K562 (cell line): Measurements from ENCODE around the gene PPP1R12C. TPM values are rescaled to one million over a fixed set of nuclear protein-coding genes. Genes with fewer than 3 reads are reported as not detected.

Source experiments
- ATAC-seq: fragments of 200-7000 bp; cut with Tn5 transposase; 3 replicates; pipeline ENCODE4 v1.9.1; 2020; ENCODE audit warnings: moderate library complexity
- BruUV-seq: library from RNA; stranded (reverse); fragments of 400-500 nt; replicated peaks from 2 replicates; lab custom pipeline; 2021; lab: Mats Ljungman, UMichigan
- CTCF ChIA-PET: fragments of 300-600 bp; formaldehyde crosslinking; extraction: SDS; loops from one replicate; lab custom pipeline; 2021; ENCODE audit warnings: low intra/inter-chr PET ratio; lab: Yijun Ruan, JAX
- POLR2A ChIA-PET: fragments of 300-600, 350-650 bp; sonication (Branson Sonifier 250); formaldehyde crosslinking; extraction: SDS; loops from one replicate; lab custom pipeline; 2021; ENCODE audit warnings: antibody characterized with exemption, inconsistent platforms; lab: Yijun Ruan, JAX
- DNase-seq, 4 experiments: peaks; one replicate each; pipeline versions ENCODE4 v3.0.0 to v3.0.0-alpha.2; 2011 to 2018; ENCODE audit warnings: low spot score in 3 of 4, mixed read lengths in 3 of 4; ENCODE audit errors: extremely low read depth in 1 of 4
- FAIRE-seq: peaks from 2 replicates; lab custom pipeline; 2011; peaks lifted over from hg19 to GRCh38; lab: Jason Lieb, UNC
- H2AFZ ChIP-seq: 2 replicates; pipeline ENCODE4 v1.6.0; 2011; ENCODE audit warnings: low read depth, low read length, control low read depth, inconsistent platforms
- H3K27ac ChIP-seq: fragments of 200-600 bp; 3 replicates; pipeline ENCODE4 v1.8.0; 2011; ENCODE audit warnings: low read depth, mild to moderate bottlenecking, control low read depth, inconsistent platforms, low read length, moderate library complexity, mixed read lengths; ENCODE audit errors: extremely low read depth
- H3K27me3 ChIP-seq, 2 experiments: fragments of 300-600 bp in 1 of 2; 2 replicates in 1 of 2; 3 replicates in 1 of 2; pipeline versions ENCODE4 v1.6.0 to v1.8.0; 2011; ENCODE audit warnings: inconsistent platforms in 2 of 2, low read length in 2 of 2, mild to moderate bottlenecking in 1 of 2, mixed read lengths in 1 of 2, moderate library complexity in 1 of 2; ENCODE audit not compliant: control insufficient read depth in 2 of 2, insufficient read depth in 2 of 2
- H3K36me3 ChIP-seq: fragments of 300-600 bp; 3 replicates; pipeline ENCODE4 v1.8.0; 2011; ENCODE audit warnings: mild to moderate bottlenecking, low read length, inconsistent platforms; ENCODE audit not compliant: control insufficient read depth, insufficient read depth
- H3K4me1 ChIP-seq, 2 experiments: fragments of 200-600 bp in 1 of 2; replicated peaks in 1 of 2; 2 replicates in 1 of 2; 3 replicates in 1 of 2; pipeline versions ENCODE4 v1.5.1 to v1.8.0; 2011; ENCODE audit warnings: inconsistent platforms in 2 of 2, low read length in 2 of 2, mild to moderate bottlenecking in 1 of 2, mixed read lengths in 1 of 2, moderate library complexity in 1 of 2; ENCODE audit not compliant: control insufficient read depth in 2 of 2, insufficient read depth in 2 of 2
- H3K4me2 ChIP-seq: 2 replicates; pipeline ENCODE4 v1.6.1; 2011; ENCODE audit warnings: low read length, control low read depth, inconsistent platforms, mixed read lengths; ENCODE audit not compliant: insufficient read depth
- H3K4me3 ChIP-seq: fragments of 200-600 bp; sonication (generic), shearing (Covaris generic); 2 replicates; pipeline ENCODE4 v1.5.1; 2016; ENCODE audit warnings: control low read depth, inconsistent platforms
- H3K79me2 ChIP-seq: fragments of 200-600 bp; 3 replicates; pipeline ENCODE4 v1.8.0; 2011; ENCODE audit warnings: low read length, inconsistent platforms; ENCODE audit not compliant: control insufficient read depth, insufficient read depth
- H3K9ac ChIP-seq, 2 experiments: 2 replicates each; pipeline versions ENCODE4 v1.6.0 to v1.6.1; 2011; ENCODE audit warnings: low read depth in 2 of 2, low read length in 2 of 2, control low read depth in 1 of 2, inconsistent platforms in 1 of 2, mild to moderate bottlenecking in 1 of 2, mixed read lengths in 1 of 2; ENCODE audit not compliant: insufficient read depth in 1 of 2
- H3K9me1 ChIP-seq: one replicate; pipeline ENCODE4 v1.6.0; 2011; ENCODE audit warnings: inconsistent platforms, mild to moderate bottlenecking, low read length, moderate library complexity; ENCODE audit not compliant: control insufficient read depth, insufficient read depth
- H3K9me3 ChIP-seq: replicated peaks from 2 replicates; pipeline ENCODE4 v1.5.1; 2011; ENCODE audit warnings: low read depth, low read length, inconsistent platforms; ENCODE audit not compliant: control insufficient read depth, insufficient read depth
- H4K20me1 ChIP-seq: replicated peaks from 2 replicates; pipeline ENCODE4 v1.6.1; 2011; ENCODE audit warnings: low read length, inconsistent platforms, mixed read lengths; ENCODE audit not compliant: control insufficient read depth, insufficient read depth
- ARID1B ChIP-seq: fragments of 450-650 bp; IDR thresholded peaks from 2 replicates; pipeline ENCODE4 v1.6.1; 2016; ENCODE audit warnings: antibody characterized with exemption, mild to moderate bottlenecking, inconsistent platforms
- CBX1 ChIP-seq: sonication (generic); IDR thresholded peaks from 2 replicates; pipeline ENCODE4 v1.6.1; 2016; ENCODE audit warnings: antibody characterized with exemption, low read depth, mild to moderate bottlenecking
- CREM ChIP-seq: IDR thresholded peaks from 2 replicates; pipeline ENCODE4 v1.6.1; 2014; ENCODE audit warnings: antibody characterized with exemption, low read depth
- DIDO1 ChIP-seq: fragments of 450-650 bp; IDR thresholded peaks from 2 replicates; pipeline ENCODE4 v1.6.1; 2016; ENCODE audit warnings: low read depth, missing biosample characterization, missing genetic modification characterization
- ELK3 ChIP-seq: fragments of 450-650 bp; formaldehyde crosslinking; IDR thresholded peaks from 2 replicates; pipeline ENCODE4 v1.4.0; 2020; ENCODE audit warnings: mild to moderate bottlenecking
- EP300 ChIP-seq: IDR thresholded peaks from 2 replicates; pipeline ENCODE4 v1.6.1; 2012; ENCODE audit warnings: low read length, improper control_type of control experiment
- JUND ChIP-seq, 2 experiments: IDR thresholded peaks; 2 replicates in 1 of 2; 3 replicates in 1 of 2; pipeline ENCODE4 v1.6.1; 2011; ENCODE audit warnings: borderline replicate concordance in 2 of 2, low read depth in 2 of 2, low read length in 2 of 2, improper control_type of control experiment in 1 of 2, missing biosample characterization in 1 of 2, missing genetic modification characterization in 1 of 2, missing genetic modification reagents in 1 of 2
- KLF13 ChIP-seq: fragments of 450-650 bp; IDR thresholded peaks from 2 replicates; pipeline ENCODE4 v1.6.1; 2016; ENCODE audit warnings: missing genetic modification characterization, low read depth, mild to moderate bottlenecking, missing compliant biosample characterization, moderate library complexity, borderline replicate concordance
- MAZ ChIP-seq, 2 experiments: fragments of 450-650 bp in 1 of 2; sonication (generic) in 1 of 2; formaldehyde crosslinking; IDR thresholded peaks in 1 of 2; conservative IDR thresholded peaks in 1 of 2; 2 replicates each; pipeline versions ENCODE4 v1.4.0 to v1.5.0; 2020; ENCODE audit warnings: mild to moderate bottlenecking in 1 of 2, missing genetic modification reagents in 1 of 2
- POLR2B ChIP-seq: fragments of 450-650 bp; IDR thresholded peaks from 2 replicates; pipeline ENCODE4 v1.6.1; 2018; ENCODE audit warnings: low read depth; ENCODE audit not compliant: partially characterized antibody
- RCOR1 ChIP-seq, 2 experiments: IDR thresholded peaks; 2 replicates each; pipeline ENCODE4 v1.6.1; 2012; ENCODE audit warnings: low read depth in 2 of 2, low read length in 2 of 2, borderline replicate concordance in 1 of 2, improper control_type of control experiment in 1 of 2
- SIN3A ChIP-seq, 2 experiments: fragments of 150-350 bp in 1 of 2; IDR thresholded peaks; 2 replicates each; pipeline ENCODE4 v1.6.1; 2011 to 2016; ENCODE audit warnings: borderline replicate concordance in 2 of 2, low read depth in 2 of 2, low read length in 2 of 2, mild to moderate bottlenecking in 2 of 2, moderate library complexity in 2 of 2; ENCODE audit not compliant: control insufficient read depth in 1 of 2
- VEZF1 ChIP-seq: fragments of 200-800 bp; sonication (Bioruptor generic); IDR thresholded peaks from 2 replicates; pipeline ENCODE4 v1.6.1; 2017; ENCODE audit warnings: missing genetic modification characterization, missing compliant biosample characterization
- ZNF586 ChIP-seq: fragments of 450-650 bp; formaldehyde crosslinking; conservative IDR thresholded peaks from 2 replicates; pipeline ENCODE4 v1.4.0; 2020; ENCODE audit warnings: mild to moderate bottlenecking, moderate library complexity
- ZNF740 ChIP-seq, 3 experiments: fragments of 200-800 bp in 1 of 3; sonication (Bioruptor generic) in 1 of 3; sonication (generic) in 1 of 3; formaldehyde crosslinking in 1 of 3; IDR thresholded peaks; 2 replicates each; pipeline versions ENCODE4 v1.6.1 to v1.8.0; 2016 to 2022; ENCODE audit warnings: mild to moderate bottlenecking in 2 of 3, missing compliant biosample characterization in 2 of 3, missing genetic modification characterization in 2 of 3, missing genetic modification reagents in 1 of 3
- WGBS: fragments of 100-300 bp; shearing (Covaris generic); methylation state at CpG from one replicate; pipeline ENCODE4 v1.1.6; 2016; ENCODE audit warnings: low coverage, mixed read lengths; ENCODE audit not compliant: insufficient coverage; ENCODE audit errors: missing lambda C conversion rate; 5-methylcytosine and 5-hydroxymethylcytosine counted together
- in situ Hi-C: fragments of 300-500 bp; cut with MboI; formaldehyde crosslinking; loops from 4 replicates; pipeline ENCODE4 v1.15.0; 2018; ENCODE audit warnings: inconsistent platforms, mixed read lengths
- intact Hi-C: fragments of 100-400 bp; cut with micrococcal nuclease; formaldehyde crosslinking; loops from 2 replicates; pipeline ENCODE4 v1.14.2; 2022
- polyA plus RNA-seq, 8 experiments: library from polyadenylated mRNA; depleted of rRNA in 4 of 8; stranded (reverse) in 5 of 8; unstranded in 3 of 8; fragments of >200 nt; fragmentation: Nextera tagmentation in 2 of 8; fragmentation: Illumina TruSeq in 1 of 8; extraction: Ambion mirVana in 2 of 8; extraction: Trizol in 1 of 8; gene quantifications; 2 replicates each; pipeline versions ENCODE4 v1.2.1 to v1.2.3, GENCODE V29; 2011 to 2014; ENCODE audit warnings: inconsistent platforms in 1 of 8, missing spikeins in 1 of 8
- total RNA-seq, 7 experiments: library from RNA; depleted of rRNA in 6 of 7; stranded (reverse); fragments of >200 nt in 6 of 7; fragmentation: Illumina TruSeq in 2 of 7; extraction: Trizol in 2 of 7; gene quantifications; 2 replicates each; pipeline versions ENCODE4 v1.2.1 to v1.2.3, GENCODE V29; 2011 to 2021; ENCODE audit warnings: low replicate concordance in 1 of 7

The PPP1R12C gene
- total and polyA plus RNA-seq, 9 of the 15 experiments (the other 6 are each of a cell fraction or from before 2014, with no cell fraction given): 1.8 to 136 (median 33.7) TPM

GRCh38 chr19:55115446-55116065, 1.9 kb downstream of the PPP1R12C start:
- in situ Hi-C loops: no loop called here
- peak; percentile 75 for FAIRE-seq
- TSS peak; percentile 29 for BruUV-seq

More at GRCh38 chr19:55115446-55116065, 1.9 kb downstream of the PPP1R12C start:
- peaks cover 35% of the 10 kb centered on the region; the same call in 2 of the 3 replicates for H3K36me3 ChIP-seq
- H3K9me1 ChIP-seq: peaks cover 4% of the 10 kb centered on the region
- peak; percentile 57 to 88 (median 71) for DNase-seq
- TF ChIP-seq SIN3A (IDR thresholded peaks at IDR 0.05; ENCODE audit: borderline replicate concordance in 2 of 2, control insufficient read depth in 1 of 2, low read depth in 2 of 2, low read length in 2 of 2) (peak in 1 of 2 experiments; percentile 36; a peak in 1 of 4 replicates), DIDO1 (tag) (no peak), CREM (0 out of 2 replicates have a peak, but pooled peaks have one; percentile 22), JUND (IDR thresholded peaks at IDR 0.05; ENCODE audit: borderline replicate concordance, low read depth, low read length) (no peak), JUND (tag; IDR thresholded peaks at IDR 0.05; ENCODE audit: borderline replicate concordance, low read depth, low read length) (peak; percentile 21; the same call in 1 of the 3 replicates), RCOR1 (IDR thresholded peaks at IDR 0.05; ENCODE audit: borderline replicate concordance in 1 of 2, low read depth in 2 of 2, low read length in 2 of 2) (peak in 1 of 2 experiments; percentile 56; a peak in 1 of 4 replicates), ARID1B (0 out of 2 replicates have a peak, but pooled peaks have one; percentile 24), CBX1 (no peak), KLF13 (tag) (peak; percentile 32; the same call in 1 of the 2 replicates), ZNF740 (CRISPR knock-in tag; IDR thresholded peaks at IDR 0.05) (0 out of 2 replicates have a peak, but pooled peaks have one; percentile 36), ZNF740 (tag; IDR thresholded peaks at IDR 0.05) (no peak), MAZ (CRISPR knock-in tag; conservative IDR thresholded peaks at IDR 0.05 in 1 of 2, IDR thresholded peaks at IDR 0.05 in 1 of 2) (peak in 1 of 2 experiments; percentile 27; a peak in 1 of 4 replicates), POLR2B (no peak), EP300 (peak; percentile 20; the same call in 1 of the 2 replicates), ELK3 (CRISPR knock-in tag) (no peak), VEZF1 (peak; percentile 76), ZNF586 (CRISPR knock-in tag) (no peak)
- H3K4me3 ChIP-seq: peak overlapping the region; percentile 89
- peaks cover 38 to 68% of the 10 kb centered on the region in 2 experiments for H3K4me1 ChIP-seq
- 7% methylated on average over 10 of the region's 13 CpGs for WGBS
- H3K9me3 ChIP-seq: no peaks in the 10 kb centered on the region
- H3K27ac ChIP-seq: peak overlapping the region; percentile 56
- intact Hi-C loops: no loop called here
- peak; percentile 19 for ATAC-seq
- H3K79me2 ChIP-seq: peaks cover 62% of the 10 kb centered on the region
- H3K4me2 ChIP-seq: peak overlapping the region; percentile 98
- no peak overlapping the region for H2AFZ ChIP-seq
- H3K9ac ChIP-seq: peak overlapping the region; percentile 87 to 98
- ChIA-PET POLR2A (interaction anchor here (0.5 to 1.2 kb wide), 8 partner anchors 9 to 719 kb away, joined by 3 to 7 read pairs (median 3); partner anchors contain the start of gene DNAAF3), CTCF (interaction anchor here (0.7 kb wide), 1 partner anchor 400 kb away, joined by 3 read pairs; no protein-coding TSS in a partner anchor)
- H4K20me1 ChIP-seq: peaks cover 33% of the 10 kb centered on the region
- H3K27me3 ChIP-seq: no peaks in the 10 kb centered on the region
